OCI-LY7 (cell line): Measurements from ENCODE around the gene TRMT1. TPM values are rescaled to one million over a fixed set of nuclear protein-coding genes. Genes with fewer than 3 reads are reported as not detected.

Experiments used
- BruUV-seq: library from RNA; stranded (reverse); fragments of 400-500 nt; replicated peaks from 2 replicates; lab custom pipeline; 2021; lab: Mats Ljungman, UMichigan
- CTCF ChIA-PET: fragments of 300-600 bp; sonication (Branson Sonifier 250); formaldehyde crosslinking; loops from one replicate; lab custom pipeline; 2022; ENCODE audit warnings: antibody characterized with exemption; ENCODE audit not compliant: unreplicated experiment; lab: Charles Lee
- POLR2A ChIA-PET: fragments of 300-600 bp; sonication (Branson Sonifier 250); formaldehyde crosslinking; loops from one replicate; lab custom pipeline; 2022; ENCODE audit warnings: antibody characterized with exemption; lab: Charles Lee
- DNase-seq: peaks from one replicate; pipeline ENCODE4 v3.0.0-alpha.2; 2015; ENCODE audit warnings: low spot score
- H2AFZ ChIP-seq: fragments of 200-600 bp; sonication (generic), shearing (Covaris generic); 2 replicates; pipeline ENCODE4 v1.6.1; 2014; ENCODE audit warnings: mild to moderate bottlenecking, antibody characterized with exemption, low read length, moderate library complexity
- H3K27ac ChIP-seq: fragments of 200-600 bp; sonication (generic); 2 replicates; pipeline ENCODE4 v1.5.1; 2014; ENCODE audit warnings: mixed run types, low read depth, mild to moderate bottlenecking, moderate library complexity, low read length, inconsistent platforms; ENCODE audit not compliant: poor library complexity, severe bottlenecking
- H3K36me3 ChIP-seq: fragments of 200-600 bp; sonication (generic); 2 replicates; pipeline ENCODE4 v1.6.1; 2014; ENCODE audit warnings: mild to moderate bottlenecking, antibody characterized with exemption, low read length, moderate library complexity, mixed read lengths; ENCODE audit not compliant: insufficient read depth
- H3K4me1 ChIP-seq: fragments of 200-600 bp; sonication (generic); 2 replicates; pipeline ENCODE4 v1.5.1; 2014; ENCODE audit warnings: mild to moderate bottlenecking, low read length; ENCODE audit not compliant: insufficient read depth, poor library complexity, severe bottlenecking
- H3K4me2 ChIP-seq: fragments of 200-600 bp; sonication (generic); 2 replicates; pipeline ENCODE4 v1.6.1; 2014; ENCODE audit warnings: mild to moderate bottlenecking, low read length
- H3K4me3 ChIP-seq: fragments of 200-600 bp; sonication (generic); 2 replicates; pipeline ENCODE4 v1.5.1; 2014; ENCODE audit warnings: mild to moderate bottlenecking, low read depth, low read length; ENCODE audit not compliant: poor library complexity, severe bottlenecking
- H3K79me2 ChIP-seq: fragments of 200-600 bp; sonication (generic); 2 replicates; pipeline ENCODE4 v1.6.1; 2016; ENCODE audit warnings: low read depth, mild to moderate bottlenecking, low read length, moderate library complexity, mixed read lengths; ENCODE audit not compliant: insufficient read depth
- H3K9me2 ChIP-seq: fragments of 200-600 bp; sonication (generic); 2 replicates; pipeline ENCODE4 v1.6.1; 2016; ENCODE audit warnings: mild to moderate bottlenecking, low read length, mixed read lengths; ENCODE audit not compliant: insufficient read depth
- H3K9me3 ChIP-seq: fragments of 200-600 bp; sonication (generic); 2 replicates; pipeline ENCODE4 v1.6.1; 2014; ENCODE audit warnings: mild to moderate bottlenecking, mixed run types, low read length, mixed read lengths
- H4K20me1 ChIP-seq: fragments of 200-600 bp; sonication (generic); 2 replicates; pipeline ENCODE4 v1.6.1; 2014; ENCODE audit warnings: mild to moderate bottlenecking, antibody characterized with exemption, low read length, moderate library complexity, mixed read lengths; ENCODE audit not compliant: insufficient read depth
- EZH2phosphoT487 ChIP-seq: fragments of 200-600 bp; sonication (generic); IDR thresholded peaks from 2 replicates; pipeline ENCODE4 v1.6.1; 2018; ENCODE audit warnings: low read depth, borderline replicate concordance, mild to moderate bottlenecking, mixed run types, antibody characterized with exemption, low read length, moderate library complexity, mixed read lengths
- intact Hi-C: fragments of 100-400 bp; cut with micrococcal nuclease; formaldehyde crosslinking; loops from one replicate; pipeline ENCODE4 v1.10.0; 2022; ENCODE audit not compliant: unreplicated experiment
- total RNA-seq, 2 experiments: library from RNA; depleted of rRNA in 1 of 2; stranded (reverse); fragments of >200 nt in 1 of 2; shearing (Covaris generic) in 1 of 2; gene quantifications; 2 replicates each; pipeline ENCODE4 v1.2.3, GENCODE V29; 2014 to 2022
- TF ChIP-seq, protein P1 (sequence below): fragments of 200-600 bp; sonication (generic); conservative IDR thresholded peaks from 2 replicates; pipeline ENCODE4 v1.5.1; 2014; ENCODE audit warnings: mild to moderate bottlenecking, antibody characterized with exemption, low read length, moderate library complexity, mixed read lengths

TRMT1 gene
- total RNA-seq, 2 experiments from 2014 or later: 50.4 to 56.8 TPM

DNA sequence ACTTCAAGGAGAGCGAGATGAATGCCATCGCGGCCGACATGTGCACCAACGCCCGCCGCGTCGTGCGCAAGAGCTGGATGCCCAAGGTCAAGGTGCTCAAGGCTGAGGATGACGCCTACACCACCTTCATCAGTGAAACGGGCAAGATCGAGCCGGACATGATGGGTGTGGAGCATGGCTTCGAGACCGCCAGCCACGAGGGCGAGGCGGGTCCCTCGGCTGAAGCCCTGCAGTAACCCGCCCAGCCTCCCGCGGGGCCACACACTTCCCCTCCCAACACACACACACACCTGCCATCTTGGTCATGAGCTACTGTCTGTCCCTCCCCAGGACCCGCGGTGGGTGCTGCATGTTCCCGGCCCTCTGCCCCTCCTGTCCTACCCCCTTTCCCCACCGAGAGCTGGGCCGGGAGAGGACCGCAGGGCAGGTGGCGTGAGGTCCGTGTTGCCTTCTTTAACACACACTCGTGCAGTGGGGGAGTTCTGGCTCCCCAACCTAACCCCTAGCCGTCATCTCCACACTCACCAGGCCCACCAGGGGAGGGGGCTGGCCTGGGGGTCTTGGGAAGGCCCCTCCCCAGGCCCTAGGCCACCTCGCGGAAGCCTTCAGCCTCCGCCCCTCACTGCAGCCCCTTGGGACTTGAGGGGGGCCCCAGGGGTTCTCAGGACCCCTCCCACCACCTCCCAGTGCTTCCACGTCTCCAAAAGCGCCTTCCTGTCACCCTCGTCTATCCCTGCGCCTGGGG, 21.8 kb upstream of the TRMT1 start:
- DNase-seq: no peak
- ChIA-PET CTCF (no interaction called here), POLR2A (no interaction called here)
- no peaks in the 10 kb centered on the region for H3K9me2 ChIP-seq
- TF ChIP-seq, protein P1, sequence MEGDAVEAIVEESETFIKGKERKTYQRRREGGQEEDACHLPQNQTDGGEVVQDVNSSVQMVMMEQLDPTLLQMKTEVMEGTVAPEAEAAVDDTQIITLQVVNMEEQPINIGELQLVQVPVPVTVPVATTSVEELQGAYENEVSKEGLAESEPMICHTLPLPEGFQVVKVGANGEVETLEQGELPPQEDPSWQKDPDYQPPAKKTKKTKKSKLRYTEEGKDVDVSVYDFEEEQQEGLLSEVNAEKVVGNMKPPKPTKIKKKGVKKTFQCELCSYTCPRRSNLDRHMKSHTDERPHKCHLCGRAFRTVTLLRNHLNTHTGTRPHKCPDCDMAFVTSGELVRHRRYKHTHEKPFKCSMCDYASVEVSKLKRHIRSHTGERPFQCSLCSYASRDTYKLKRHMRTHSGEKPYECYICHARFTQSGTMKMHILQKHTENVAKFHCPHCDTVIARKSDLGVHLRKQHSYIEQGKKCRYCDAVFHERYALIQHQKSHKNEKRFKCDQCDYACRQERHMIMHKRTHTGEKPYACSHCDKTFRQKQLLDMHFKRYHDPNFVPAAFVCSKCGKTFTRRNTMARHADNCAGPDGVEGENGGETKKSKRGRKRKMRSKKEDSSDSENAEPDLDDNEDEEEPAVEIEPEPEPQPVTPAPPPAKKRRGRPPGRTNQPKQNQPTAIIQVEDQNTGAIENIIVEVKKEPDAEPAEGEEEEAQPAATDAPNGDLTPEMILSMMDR: no peak
- no peak for TF ChIP-seq EZH2phosphoT487
- no peaks in the 10 kb centered on the region for H4K20me1 ChIP-seq
- no peak overlapping the region for H3K27ac ChIP-seq
- H3K79me2 ChIP-seq: peaks cover 6% of the 10 kb centered on the region; the same call in 1 of the 2 replicates
- no peak overlapping the region for H3K4me3 ChIP-seq
- intact Hi-C loops: no loop called here
- no peak overlapping the region for H2AFZ ChIP-seq
- H3K4me1 ChIP-seq: no peaks in the 10 kb centered on the region
- H3K4me2 ChIP-seq: no peak overlapping the region
- H3K36me3 ChIP-seq: peaks cover 55% of the 10 kb centered on the region
- no peaks in the 10 kb centered on the region for H3K9me3 ChIP-seq
- no TSS peak for BruUV-seq

DNA sequence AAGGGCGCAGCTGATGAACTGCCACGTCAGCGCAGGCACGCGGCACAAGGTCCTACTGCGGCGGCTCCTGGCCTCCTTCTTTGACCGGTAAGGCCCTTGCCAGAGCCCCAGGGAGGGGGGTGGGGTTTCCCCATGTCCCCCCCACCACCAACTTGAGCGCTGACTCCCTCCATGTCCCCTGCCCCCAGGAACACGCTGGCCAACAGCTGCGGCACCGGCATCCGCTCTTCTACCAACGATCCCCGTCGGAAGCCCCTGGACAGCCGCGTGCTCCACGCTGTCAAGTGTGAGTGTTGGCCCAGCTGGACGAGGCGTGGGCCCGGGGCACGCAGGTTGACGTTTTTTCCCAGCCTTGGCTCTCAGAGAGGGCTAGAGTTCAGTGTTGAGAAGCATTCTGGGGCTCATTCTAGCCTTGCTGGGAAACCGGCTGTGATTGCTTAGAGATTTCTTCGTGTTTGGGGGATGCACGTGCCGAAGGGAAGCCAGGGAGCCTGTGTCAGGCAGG, 20.8 kb upstream of the TRMT1 start:
- Histone ChIP-seq H3K4me1 (no peaks in the 10 kb centered on the region), H3K79me2 (peaks cover 6% of the 10 kb centered on the region; the same call in 1 of the 2 replicates), H3K36me3 (peaks cover 63% of the 10 kb centered on the region), H3K4me3 (no peak overlapping the region), H4K20me1 (no peaks in the 10 kb centered on the region), H3K27ac (no peak overlapping the region), H2AFZ (no peak overlapping the region), H3K4me2 (no peak overlapping the region), H3K9me3 (no peaks in the 10 kb centered on the region), H3K9me2 (no peaks in the 10 kb centered on the region)
- DNase-seq: no peak
- intact Hi-C loops: no loop called here
- no TSS peak for BruUV-seq
- CTCF ChIA-PET: no interaction called here
- TF ChIP-seq, protein P1: no peak
- POLR2A ChIA-PET: no interaction called here
